HepG2 (cell line): ENCODE data around the gene ZNF554. TPM values are rescaled to one million over a fixed set of nuclear protein-coding genes. Genes with fewer than 3 reads are reported as not detected.

Experiments used
- BRD4 ChIP-seq: sonication (generic); formaldehyde crosslinking; IDR thresholded peaks from 2 replicates; pipeline ENCODE4 v1.4.0; 2020; ENCODE audit warnings: missing genetic modification reagents
- ETV6 ChIP-seq: sonication (generic); formaldehyde crosslinking; conservative IDR thresholded peaks from 2 replicates; pipeline ENCODE4 v1.4.0; 2020; ENCODE audit warnings: missing genetic modification reagents
- FOSL2 ChIP-seq: sonication (generic); formaldehyde crosslinking; IDR thresholded peaks from 2 replicates; pipeline ENCODE4 v1.4.0; 2020; ENCODE audit warnings: missing genetic modification reagents
- PAF1 ChIP-seq: IDR thresholded peaks from 2 replicates; pipeline ENCODE4 v1.6.1; 2016; ENCODE audit warnings: missing genetic modification reagents, missing compliant biosample characterization
- PHF21A ChIP-seq: sonication (generic); formaldehyde crosslinking; IDR thresholded peaks from 2 replicates; pipeline ENCODE4 v1.5.0; 2020; ENCODE audit warnings: mild to moderate bottlenecking, missing genetic modification reagents
- PHF5A ChIP-seq: IDR thresholded peaks from one replicate; pipeline ENCODE4 v1.6.1; 2018; ENCODE audit warnings: low read depth, missing genetic modification reagents; ENCODE audit not compliant: unreplicated experiment
- POLR2AphosphoS5 ChIP-seq: IDR thresholded peaks from 2 replicates; pipeline ENCODE4 v1.6.1; 2012; ENCODE audit warnings: low read depth, low read length
- TAF1 ChIP-seq: sonication (generic); formaldehyde crosslinking; IDR thresholded peaks from 2 replicates; pipeline ENCODE4 v1.4.0; 2020; ENCODE audit warnings: missing genetic modification reagents
- THAP7 ChIP-seq: sonication (generic); formaldehyde crosslinking; IDR thresholded peaks from 2 replicates; pipeline ENCODE4 v1.8.1; 2023; ENCODE audit warnings: mild to moderate bottlenecking, missing genetic modification reagents
- ZBTB42 ChIP-seq: sonication (generic); formaldehyde crosslinking; IDR thresholded peaks from 2 replicates; pipeline ENCODE4 v1.5.0; 2020; ENCODE audit warnings: mild to moderate bottlenecking, missing genetic modification reagents
- ZNF101 ChIP-seq: sonication (generic); formaldehyde crosslinking; IDR thresholded peaks from 2 replicates; pipeline ENCODE4 v1.4.0; 2020; ENCODE audit warnings: mild to moderate bottlenecking, low read depth, missing genetic modification reagents, borderline replicate concordance
- ZNF235 ChIP-seq: sonication (generic); formaldehyde crosslinking; IDR thresholded peaks from 2 replicates; pipeline ENCODE4 v1.8.1; 2023; ENCODE audit warnings: mild to moderate bottlenecking, missing genetic modification reagents, borderline replicate concordance
- ZNF430 ChIP-seq: sonication (generic); formaldehyde crosslinking; IDR thresholded peaks from 2 replicates; pipeline ENCODE4 v1.9.0; 2021; ENCODE audit warnings: mild to moderate bottlenecking, missing genetic modification reagents
- ZNF496 ChIP-seq: sonication (generic); formaldehyde crosslinking; IDR thresholded peaks from 2 replicates; pipeline ENCODE4 v1.8.1; 2023; ENCODE audit warnings: mild to moderate bottlenecking, moderate library complexity, missing genetic modification reagents; ENCODE audit not compliant: insufficient replicate concordance
- polyA plus RNA-seq, 8 experiments: library from polyadenylated mRNA; depleted of rRNA in 3 of 8; stranded (reverse) in 7 of 8; unstranded in 1 of 8; fragments of >200 nt; fragmentation: Illumina TruSeq in 4 of 8; extraction: Trizol in 4 of 8; gene quantifications; 2 replicates each; pipeline versions ENCODE4 v1.2.1 to v1.2.3, GENCODE V29; 2011 to 2016; ENCODE audit warnings: low read depth in 4 of 8, missing spikeins in 1 of 8, mixed read lengths in 1 of 8; ENCODE audit not compliant: insufficient read depth in 1 of 8
- total RNA-seq, 5 experiments: library from RNA; depleted of rRNA; stranded (reverse); fragments of >200 nt; fragmentation: Illumina TruSeq; extraction: Trizol; gene quantifications; 2 replicates each; pipeline ENCODE4 v1.2.3, GENCODE V29; 2016; ENCODE audit warnings: low read depth in 1 of 5
- TF ChIP-seq, protein P1 (sequence below): IDR thresholded peaks from 2 replicates; pipeline ENCODE4 v1.6.1; 2016; ENCODE audit warnings: mild to moderate bottlenecking
- TF ChIP-seq, protein P2 (sequence below): sonication (generic); formaldehyde crosslinking; IDR thresholded peaks from 2 replicates; pipeline ENCODE4 v1.4.0; 2020; ENCODE audit warnings: missing genetic modification reagents
- TF ChIP-seq, protein P3 (sequence below): sonication (generic); formaldehyde crosslinking; IDR thresholded peaks from 2 replicates; pipeline ENCODE4 v1.8.0; 2022; ENCODE audit warnings: mild to moderate bottlenecking, missing genetic modification reagents
- TF ChIP-seq, protein P4 (sequence below), 2 experiments: sonication (generic) in 1 of 2; formaldehyde crosslinking in 1 of 2; IDR thresholded peaks; 2 replicates each; pipeline versions ENCODE4 v1.6.1 to v1.9.0; 2014 to 2022; ENCODE audit warnings: antibody characterized with exemption in 1 of 2, borderline replicate concordance in 1 of 2, inconsistent platforms in 1 of 2, low read depth in 1 of 2, missing genetic modification reagents in 1 of 2

Gene ZNF554
- total and polyA plus RNA-seq, 2 of the 13 experiments (the other 11 are each of a cell fraction or from before 2014, with no cell fraction given): 2.2 to 2.7 TPM

GRCh38 chr19:2819540-2820111, at the start of gene ZNF554 (continued):
- TF ChIP-seq PAF1 (CRISPR knock-in tag): no peak
- TF ChIP-seq ETV6: no peak; the same call in 1 of the 2 replicates
- TF ChIP-seq, protein P1, sequence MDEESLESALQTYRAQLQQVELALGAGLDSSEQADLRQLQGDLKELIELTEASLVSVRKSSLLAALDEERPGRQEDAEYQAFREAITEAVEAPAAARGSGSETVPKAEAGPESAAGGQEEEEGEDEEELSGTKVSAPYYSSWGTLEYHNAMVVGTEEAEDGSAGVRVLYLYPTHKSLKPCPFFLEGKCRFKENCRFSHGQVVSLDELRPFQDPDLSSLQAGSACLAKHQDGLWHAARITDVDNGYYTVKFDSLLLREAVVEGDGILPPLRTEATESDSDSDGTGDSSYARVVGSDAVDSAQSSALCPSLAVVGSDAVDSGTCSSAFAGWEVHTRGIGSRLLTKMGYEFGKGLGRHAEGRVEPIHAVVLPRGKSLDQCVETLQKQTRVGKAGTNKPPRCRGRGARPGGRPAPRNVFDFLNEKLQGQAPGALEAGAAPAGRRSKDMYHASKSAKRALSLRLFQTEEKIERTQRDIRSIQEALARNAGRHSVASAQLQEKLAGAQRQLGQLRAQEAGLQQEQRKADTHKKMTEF (CRISPR knock-in tag): peak; percentile 88
- no peak for TF ChIP-seq ZNF496 (CRISPR knock-in tag)
- TF ChIP-seq BRD4: no peak
- TF ChIP-seq THAP7 (CRISPR knock-in tag): no peak
- TF ChIP-seq, protein P2, sequence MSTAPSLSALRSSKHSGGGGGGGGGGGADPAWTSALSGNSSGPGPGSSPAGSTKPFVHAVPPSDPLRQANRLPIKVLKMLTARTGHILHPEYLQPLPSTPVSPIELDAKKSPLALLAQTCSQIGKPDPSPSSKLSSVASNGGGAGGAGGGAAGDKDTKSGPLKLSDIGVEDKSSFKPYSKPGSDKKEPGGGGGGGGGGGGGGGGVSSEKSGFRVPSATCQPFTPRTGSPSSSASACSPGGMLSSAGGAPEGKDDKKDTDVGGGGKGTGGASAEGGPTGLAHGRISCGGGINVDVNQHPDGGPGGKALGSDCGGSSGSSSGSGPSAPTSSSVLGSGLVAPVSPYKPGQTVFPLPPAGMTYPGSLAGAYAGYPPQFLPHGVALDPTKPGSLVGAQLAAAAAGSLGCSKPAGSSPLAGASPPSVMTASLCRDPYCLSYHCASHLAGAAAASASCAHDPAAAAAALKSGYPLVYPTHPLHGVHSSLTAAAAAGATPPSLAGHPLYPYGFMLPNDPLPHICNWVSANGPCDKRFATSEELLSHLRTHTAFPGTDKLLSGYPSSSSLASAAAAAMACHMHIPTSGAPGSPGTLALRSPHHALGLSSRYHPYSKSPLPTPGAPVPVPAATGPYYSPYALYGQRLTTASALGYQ (CRISPR knock-in tag): peak; percentile 79
- no peak for TF ChIP-seq ZNF101 (CRISPR knock-in tag)
- peak; percentile 91 for TF ChIP-seq ZNF430 (CRISPR knock-in tag)
- peak; percentile 96 for TF ChIP-seq PHF5A (CRISPR knock-in tag)
- TF ChIP-seq ZNF235 (CRISPR knock-in tag): peak; percentile 52; the same call in 1 of the 2 replicates
- peak; percentile 40; the same call in 1 of the 2 replicates for TF ChIP-seq TAF1
- peak; percentile 55 for TF ChIP-seq FOSL2
- TF ChIP-seq PHF21A: peak; percentile 71
- no peak for TF ChIP-seq ZBTB42 (CRISPR knock-in tag)
- TF ChIP-seq, protein P3, sequence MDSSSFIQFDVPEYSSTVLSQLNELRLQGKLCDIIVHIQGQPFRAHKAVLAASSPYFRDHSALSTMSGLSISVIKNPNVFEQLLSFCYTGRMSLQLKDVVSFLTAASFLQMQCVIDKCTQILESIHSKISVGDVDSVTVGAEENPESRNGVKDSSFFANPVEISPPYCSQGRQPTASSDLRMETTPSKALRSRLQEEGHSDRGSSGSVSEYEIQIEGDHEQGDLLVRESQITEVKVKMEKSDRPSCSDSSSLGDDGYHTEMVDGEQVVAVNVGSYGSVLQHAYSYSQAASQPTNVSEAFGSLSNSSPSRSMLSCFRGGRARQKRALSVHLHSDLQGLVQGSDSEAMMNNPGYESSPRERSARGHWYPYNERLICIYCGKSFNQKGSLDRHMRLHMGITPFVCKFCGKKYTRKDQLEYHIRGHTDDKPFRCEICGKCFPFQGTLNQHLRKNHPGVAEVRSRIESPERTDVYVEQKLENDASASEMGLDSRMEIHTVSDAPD: no peak
- TF ChIP-seq, protein P4, sequence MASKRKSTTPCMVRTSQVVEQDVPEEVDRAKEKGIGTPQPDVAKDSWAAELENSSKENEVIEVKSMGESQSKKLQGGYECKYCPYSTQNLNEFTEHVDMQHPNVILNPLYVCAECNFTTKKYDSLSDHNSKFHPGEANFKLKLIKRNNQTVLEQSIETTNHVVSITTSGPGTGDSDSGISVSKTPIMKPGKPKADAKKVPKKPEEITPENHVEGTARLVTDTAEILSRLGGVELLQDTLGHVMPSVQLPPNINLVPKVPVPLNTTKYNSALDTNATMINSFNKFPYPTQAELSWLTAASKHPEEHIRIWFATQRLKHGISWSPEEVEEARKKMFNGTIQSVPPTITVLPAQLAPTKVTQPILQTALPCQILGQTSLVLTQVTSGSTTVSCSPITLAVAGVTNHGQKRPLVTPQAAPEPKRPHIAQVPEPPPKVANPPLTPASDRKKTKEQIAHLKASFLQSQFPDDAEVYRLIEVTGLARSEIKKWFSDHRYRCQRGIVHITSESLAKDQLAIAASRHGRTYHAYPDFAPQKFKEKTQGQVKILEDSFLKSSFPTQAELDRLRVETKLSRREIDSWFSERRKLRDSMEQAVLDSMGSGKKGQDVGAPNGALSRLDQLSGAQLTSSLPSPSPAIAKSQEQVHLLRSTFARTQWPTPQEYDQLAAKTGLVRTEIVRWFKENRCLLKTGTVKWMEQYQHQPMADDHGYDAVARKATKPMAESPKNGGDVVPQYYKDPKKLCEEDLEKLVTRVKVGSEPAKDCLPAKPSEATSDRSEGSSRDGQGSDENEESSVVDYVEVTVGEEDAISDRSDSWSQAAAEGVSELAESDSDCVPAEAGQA (IDR thresholded peaks at IDR 0.05; ENCODE audit: low read depth): no peak
- TF ChIP-seq, protein P4 (CRISPR knock-in tag; IDR thresholded peaks at IDR 0.05; ENCODE audit: borderline replicate concordance): no peak; the same call in 1 of the 2 replicates
- TF ChIP-seq POLR2AphosphoS5: peak; percentile 51
